DOHH2 (cell line): ENCODE data around the gene MCCC1.

Experiments used
- EZH2phosphoT487 ChIP-seq: fragments of 200-600 bp; sonication (generic); IDR thresholded peaks from 2 replicates; pipeline ENCODE4 v1.6.1; 2017; ENCODE audit warnings: borderline replicate concordance, mild to moderate bottlenecking, antibody characterized with exemption, low read length, moderate library complexity, mixed read lengths
- TF ChIP-seq, protein P1 (sequence below): fragments of 200-600 bp; sonication (generic); IDR thresholded peaks from one replicate; pipeline ENCODE4 v1.5.1; 2014; ENCODE audit warnings: antibody characterized with exemption, mild to moderate bottlenecking, low read depth, low read length; ENCODE audit not compliant: poor library complexity, severe bottlenecking

DNA sequence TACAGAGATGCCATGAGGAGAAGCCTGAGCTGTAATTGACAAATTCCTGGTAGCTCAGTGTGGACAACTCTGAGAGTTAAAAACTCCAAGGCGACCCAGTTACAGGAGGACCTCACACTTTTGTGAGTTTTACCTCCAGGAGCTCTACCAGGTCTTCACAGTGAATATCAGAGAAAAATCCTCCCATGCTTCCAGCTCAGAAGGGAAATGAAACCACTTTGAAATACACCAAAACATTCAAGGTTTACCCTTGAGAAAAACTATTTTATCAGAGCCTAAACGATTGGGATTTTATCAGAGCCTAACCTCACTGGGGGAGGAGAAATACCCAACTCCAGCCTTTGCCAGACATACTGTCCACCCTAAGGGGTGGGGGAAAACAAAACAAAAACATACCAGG lies 52.4 kb downstream of the MCCC1 start:
- TF ChIP-seq, protein P1, sequence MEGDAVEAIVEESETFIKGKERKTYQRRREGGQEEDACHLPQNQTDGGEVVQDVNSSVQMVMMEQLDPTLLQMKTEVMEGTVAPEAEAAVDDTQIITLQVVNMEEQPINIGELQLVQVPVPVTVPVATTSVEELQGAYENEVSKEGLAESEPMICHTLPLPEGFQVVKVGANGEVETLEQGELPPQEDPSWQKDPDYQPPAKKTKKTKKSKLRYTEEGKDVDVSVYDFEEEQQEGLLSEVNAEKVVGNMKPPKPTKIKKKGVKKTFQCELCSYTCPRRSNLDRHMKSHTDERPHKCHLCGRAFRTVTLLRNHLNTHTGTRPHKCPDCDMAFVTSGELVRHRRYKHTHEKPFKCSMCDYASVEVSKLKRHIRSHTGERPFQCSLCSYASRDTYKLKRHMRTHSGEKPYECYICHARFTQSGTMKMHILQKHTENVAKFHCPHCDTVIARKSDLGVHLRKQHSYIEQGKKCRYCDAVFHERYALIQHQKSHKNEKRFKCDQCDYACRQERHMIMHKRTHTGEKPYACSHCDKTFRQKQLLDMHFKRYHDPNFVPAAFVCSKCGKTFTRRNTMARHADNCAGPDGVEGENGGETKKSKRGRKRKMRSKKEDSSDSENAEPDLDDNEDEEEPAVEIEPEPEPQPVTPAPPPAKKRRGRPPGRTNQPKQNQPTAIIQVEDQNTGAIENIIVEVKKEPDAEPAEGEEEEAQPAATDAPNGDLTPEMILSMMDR = no peak
- no peak for TF ChIP-seq EZH2phosphoT487
